Urinary bladder (tissue), 4 donors: Measurements from ENCODE around the gene TMCC2. TPM values are rescaled to one million over a fixed set of nuclear protein-coding genes. Genes with fewer than 3 reads are reported as not detected.

Experiments
- DNase-seq: peaks from one replicate; pipeline ENCODE4 v3.0.0-alpha.2; 2015; ENCODE audit errors: extremely low spot score
- H3K27ac ChIP-seq: one replicate; pipeline ENCODE4 v1.5.1; 2013; ENCODE audit warnings: low read depth, mild to moderate bottlenecking, moderate library complexity
- H3K36me3 ChIP-seq: one replicate; pipeline ENCODE4 v1.6.1; 2013; ENCODE audit warnings: mild to moderate bottlenecking, moderate library complexity; ENCODE audit not compliant: insufficient read depth
- H3K4me1 ChIP-seq: one replicate; pipeline ENCODE4 v1.6.1; 2013; ENCODE audit warnings: mild to moderate bottlenecking, moderate library complexity; ENCODE audit not compliant: insufficient read depth
- H3K4me3 ChIP-seq: one replicate; pipeline ENCODE4 v1.5.1; 2013; ENCODE audit warnings: low read depth, low read length
- WGBS: extraction: QIAGEN DNeasy Blood & Tissue Kit; methylation state at CpG from one replicate; pipeline ENCODE4 v1.1.7; 2013; 5-methylcytosine and 5-hydroxymethylcytosine counted together
- polyA plus RNA-seq: library from polyadenylated mRNA; stranded (reverse); fragments of 200-250 nt; gene quantifications from one replicate; pipeline ENCODE4 v1.2.3, GENCODE V29; 2013
- total RNA-seq: library from RNA; depleted of rRNA; stranded (reverse); fragments of >200 nt; gene quantifications from one replicate; pipeline ENCODE4 v1.2.3, GENCODE V29; 2014
- donor health status: healthy with polysubstance abuse.
- donor health status: healthy.

The TMCC2 gene
- total and polyA plus RNA-seq, 2 donors, result 2.7 to 4.4 TPM

GRCh38 chr1:205263580-205264190, 35.9 kb downstream of the TMCC2 start:
- Histone ChIP-seq H3K4me3 (no peak overlapping the region), H3K27ac (no peak overlapping the region), H3K36me3 (no peaks in the 10 kb centered on the region), H3K4me1 (no peaks in the 10 kb centered on the region)
- 89% methylated on average over 2 of the region's 2 CpGs for WGBS
- DNase-seq, result no peak

GRCh38 chr1:205266611-205267305, 39.0 kb downstream of the TMCC2 start:
- Histone ChIP-seq H3K4me3 (no peak overlapping the region), H3K27ac (no peak overlapping the region), H3K36me3 (no peaks in the 10 kb centered on the region), H3K4me1 (no peaks in the 10 kb centered on the region)
- no peak for DNase-seq
- 75% methylated on average over 10 of the region's 10 CpGs for WGBS

GRCh38 chr1:205267306-205267902, 39.7 kb downstream of the TMCC2 start:
- no peak for DNase-seq
- Histone ChIP-seq H3K36me3 (no peaks in the 10 kb centered on the region), H3K4me1 (no peaks in the 10 kb centered on the region), H3K27ac (no peak overlapping the region), H3K4me3 (no peak overlapping the region)
- 81% methylated on average over 8 of the region's 8 CpGs for WGBS

GRCh38 chr1:205268846-205269680, 41.3 kb downstream of the TMCC2 start:
- no peak overlapping the region for H3K4me3 ChIP-seq
- H3K27ac ChIP-seq, result no peak overlapping the region
- H3K36me3 ChIP-seq, result no peaks in the 10 kb centered on the region
- H3K4me1 ChIP-seq, result no peaks in the 10 kb centered on the region
- WGBS, result 95% methylated on average over 48 of the region's 48 CpGs
- no peak for DNase-seq

GRCh38 chr1:205269711-205270110, 42.0 kb downstream of the TMCC2 start:
- Histone ChIP-seq H3K4me1 (no peaks in the 10 kb centered on the region), H3K4me3 (no peak overlapping the region), H3K36me3 (no peaks in the 10 kb centered on the region), H3K27ac (no peak overlapping the region)
- no peak for DNase-seq
- 95% methylated on average over 8 of the region's 8 CpGs for WGBS

- DNase-seq, result no peak
- Histone ChIP-seq H3K36me3 (no peaks in the 10 kb centered on the region), H3K4me1 (no peaks in the 10 kb centered on the region), H3K4me3 (no peak overlapping the region), H3K27ac (no peak overlapping the region)
- 83% methylated on average over 7 of the region's 7 CpGs for WGBS
Observed at GRCh38 chr1:205270271-205270670, 42.5 kb downstream of the TMCC2 start.

- Histone ChIP-seq H3K4me3 (no peak overlapping the region), H3K36me3 (no peaks in the 10 kb centered on the region), H3K27ac (no peak overlapping the region), H3K4me1 (no peaks in the 10 kb centered on the region)
- no peak for DNase-seq
- 54% methylated on average over 8 of the region's 8 CpGs for WGBS
Observed at GRCh38 chr1:205270764-205271163, 43.0 kb downstream of the TMCC2 start.

- no peaks in the 10 kb centered on the region for H3K4me1 ChIP-seq
- WGBS, result 62% methylated on average over 8 of the region's 8 CpGs
- no peaks in the 10 kb centered on the region for H3K36me3 ChIP-seq
- no peak overlapping the region for H3K4me3 ChIP-seq
- DNase-seq, result no peak
- H3K27ac ChIP-seq, result no peak overlapping the region
Observed at GRCh38 chr1:205271277-205271676, 43.5 kb downstream of the TMCC2 start.

- WGBS, result 91% methylated on average over 18 of the region's 18 CpGs
- Histone ChIP-seq H3K4me1 (no peaks in the 10 kb centered on the region), H3K27ac (no peak overlapping the region), H3K4me3 (no peak overlapping the region), H3K36me3 (no peaks in the 10 kb centered on the region)
- no peak for DNase-seq
Observed at GRCh38 chr1:205271745-205272144, 44.0 kb downstream of the TMCC2 start.

- no peak for DNase-seq
- no peaks in the 10 kb centered on the region for H3K36me3 ChIP-seq
- no peak overlapping the region for H3K4me3 ChIP-seq
- 73% methylated on average over 3 of the region's 3 CpGs for WGBS
- no peaks in the 10 kb centered on the region for H3K4me1 ChIP-seq
- H3K27ac ChIP-seq, result no peak overlapping the region
Observed at GRCh38 chr1:205272536-205272935, 44.8 kb downstream of the TMCC2 start.

GRCh38 chr1:205273551-205273982, 45.8 kb downstream of the TMCC2 start:
- no peaks in the 10 kb centered on the region for H3K4me1 ChIP-seq
- 13% methylated on average over 7 of the region's 7 CpGs for WGBS
- H3K4me3 ChIP-seq, result no peak overlapping the region
- H3K36me3 ChIP-seq, result no peaks in the 10 kb centered on the region
- peak; percentile 49 for DNase-seq
- H3K27ac ChIP-seq, result no peak overlapping the region

GRCh38 chr1:205274041-205274691, 46.4 kb downstream of the TMCC2 start:
- WGBS, result 81% methylated on average over 8 of the region's 8 CpGs
- Histone ChIP-seq H3K4me3 (no peak overlapping the region), H3K4me1 (no peaks in the 10 kb centered on the region), H3K36me3 (no peaks in the 10 kb centered on the region), H3K27ac (no peak overlapping the region)
- no peak for DNase-seq

- Histone ChIP-seq H3K4me3 (no peak overlapping the region), H3K4me1 (no peaks in the 10 kb centered on the region), H3K27ac (no peak overlapping the region), H3K36me3 (no peaks in the 10 kb centered on the region)
- 81% methylated on average over 3 of the region's 3 CpGs for WGBS
- DNase-seq, result no peak
Observed at GRCh38 chr1:205275133-205275532, 47.4 kb downstream of the TMCC2 start.
